Left lung (tissue), 10 donors: ENCODE data around the gene DNM3. TPM values are rescaled to one million over a fixed set of nuclear protein-coding genes. Genes with fewer than 3 reads are reported as not detected.

ENCODE experiments used
- ATAC-seq: fragments of 200-7000 bp; cut with Tn5 transposase; one replicate; pipeline ENCODE4 v1.9.1; 2020; ENCODE audit warnings: moderate library complexity
- DNase-seq, 4 donors: peaks; one replicate each; pipeline ENCODE4 v3.0.0-alpha.2; 2013 to 2020
- H3K27ac ChIP-seq, 2 donors: fragments of 200-600 bp; sonication (generic) in 1 of 2; one replicate each; pipeline versions ENCODE4 v1.5.0 to v1.8.0; 2020 to 2021
- H3K27me3 ChIP-seq, 2 donors: fragments of 200-600 bp; sonication (generic) in 1 of 2; one replicate each; pipeline versions ENCODE4 v1.5.0 to v1.8.0; 2020 to 2021
- H3K36me3 ChIP-seq, 2 donors: fragments of 200-600 bp; sonication (generic) in 1 of 2; one replicate each; pipeline versions ENCODE4 v1.5.0 to v1.8.0; 2020 to 2021
- H3K4me1 ChIP-seq, 2 donors: fragments of 200-600 bp; one replicate each; pipeline ENCODE4 v1.8.0; 2021
- H3K4me3 ChIP-seq, 2 donors: fragments of 200-600 bp; sonication (generic) in 1 of 2; one replicate each; pipeline versions ENCODE4 v1.5.0 to v1.8.0; 2020 to 2021; ENCODE audit warnings: mild to moderate bottlenecking in 1 of 2
- H3K9me3 ChIP-seq, 2 donors: fragments of 200-600 bp; sonication (generic) in 1 of 2; one replicate each; pipeline versions ENCODE4 v1.5.0 to v1.8.0; 2020 to 2021
- CTCF ChIP-seq, 2 donors: fragments of 200-600 bp; sonication (generic) in 1 of 2; IDR thresholded peaks; one replicate each; pipeline versions ENCODE4 v1.5.0 to v1.8.0; 2021; ENCODE audit warnings: antibody characterized with exemption in 2 of 2
- intact Hi-C, 2 donors: fragments of 100-400 bp; cut with DNase I; formaldehyde crosslinking; loops; one replicate each; pipeline versions ENCODE4 v1.11.2 to v1.14.2; 2022
- polyA plus RNA-seq, 6 donors: library from polyadenylated mRNA; unstranded; fragments of 120-200 nt; gene quantifications; one replicate each; pipeline ENCODE4 v1.2.1, GENCODE V29; 2013; ENCODE audit not compliant: insufficient read length in 6 of 6
- total RNA-seq, 2 donors: library from RNA; stranded (reverse); fragmentation: NEBNext Ultra II Directional; extraction: Animal tissue kit (Norgen Biotek cat#: 25700); gene quantifications; one replicate each; pipeline ENCODE4 v1.2.1, GENCODE V29; 2021
- donor health status: DM: no; HTN: yes; CAD: no.
- donor health status: DM: no; HTN: no; CAD: no.

Gene DNM3
- total and polyA plus RNA-seq, 8 donors, result 5.2 to 7.7 (median 6.3) TPM

- ATAC-seq, result no peak
- Histone ChIP-seq H3K4me1 (no peaks in the 10 kb centered on the region), H3K36me3 (no peaks in the 10 kb centered on the region), H3K27me3 (no peaks in the 10 kb centered on the region), H3K4me3 (no peak overlapping the region), H3K9me3 (no peaks in the 10 kb centered on the region), H3K27ac (no peak overlapping the region)
- no peak for DNase-seq
- TF ChIP-seq CTCF (IDR thresholded peaks at IDR 0.05), result no peak
- intact Hi-C loops, result no loop called here
Measured at GRCh38 chr1:172208635-172209034, 367.3 kb downstream of the DNM3 start.

GRCh38 chr1:172211221-172211620, 369.9 kb downstream of the DNM3 start:
- no peak for ATAC-seq
- no peak for DNase-seq
- Histone ChIP-seq H3K4me1 (no peaks in the 10 kb centered on the region), H3K27ac (no peak overlapping the region), H3K36me3 (no peaks in the 10 kb centered on the region), H3K4me3 (no peak overlapping the region), H3K9me3 (no peaks in the 10 kb centered on the region), H3K27me3 (no peaks in the 10 kb centered on the region)
- intact Hi-C loops, result no loop called here
- no peak for TF ChIP-seq CTCF (IDR thresholded peaks at IDR 0.05)

- Histone ChIP-seq H3K27ac (no peak overlapping the region), H3K27me3 (no peaks in the 10 kb centered on the region), H3K36me3 (no peaks in the 10 kb centered on the region), H3K4me3 (no peak overlapping the region), H3K4me1 (no peaks in the 10 kb centered on the region), H3K9me3 (no peaks in the 10 kb centered on the region)
- ATAC-seq (no peak), DNase-seq (no peak)
- intact Hi-C loops, result no loop called here
- no peak for TF ChIP-seq CTCF (IDR thresholded peaks at IDR 0.05)
Measured at GRCh38 chr1:172212124-172212523, 370.8 kb downstream of the DNM3 start.

GRCh38 chr1:172215006-172215405, 373.7 kb downstream of the DNM3 start:
- Histone ChIP-seq H3K27me3 (no peaks in the 10 kb centered on the region), H3K4me1 (no peaks in the 10 kb centered on the region), H3K9me3 (no peaks in the 10 kb centered on the region), H3K36me3 (no peaks in the 10 kb centered on the region), H3K27ac (no peak overlapping the region), H3K4me3 (no peak overlapping the region)
- DNase-seq (no peak), ATAC-seq (no peak)
- intact Hi-C loops, result no loop called here
- no peak for TF ChIP-seq CTCF (IDR thresholded peaks at IDR 0.05)

GRCh38 chr1:172219966-172220365, 378.7 kb downstream of the DNM3 start:
- H3K36me3 ChIP-seq, result no peaks in the 10 kb centered on the region
- no peak for TF ChIP-seq CTCF (IDR thresholded peaks at IDR 0.05)
- no peak overlapping the region for H3K4me3 ChIP-seq
- DNase-seq, result no peak
- intact Hi-C loops, result no loop called here
- no peaks in the 10 kb centered on the region for H3K9me3 ChIP-seq
- no peaks in the 10 kb centered on the region for H3K27me3 ChIP-seq
- no peak for ATAC-seq
- H3K27ac ChIP-seq, result no peak overlapping the region
- H3K4me1 ChIP-seq, result no peaks in the 10 kb centered on the region
